GM10266 (cell line): Measurements from ENCODE around the gene CLP1.

Source experiments
- DNase-seq: peaks from one replicate; pipeline ENCODE4 v3.0.0; 2012; ENCODE audit errors: extremely low spot score
- CTCF ChIP-seq: IDR thresholded peaks from 2 replicates; pipeline ENCODE4 v1.5.1; 2012; ENCODE audit warnings: mild to moderate bottlenecking, low read depth; ENCODE audit not compliant: control insufficient read depth, insufficient read depth; ENCODE audit errors: missing control alignments

CLP1 gene

GRCh38 chr11:57634311-57634710, 23.3 kb upstream of the CLP1 start:
- TF ChIP-seq CTCF = no peak
- DNase-seq = no peak

GRCh38 chr11:57635246-57635645, 22.3 kb upstream of the CLP1 start:
- no peak for TF ChIP-seq CTCF
- no peak for DNase-seq

- TF ChIP-seq CTCF = no peak
- DNase-seq = no peak
Measured at GRCh38 chr11:57637626-57638004, 19.9 kb upstream of the CLP1 start.

GRCh38 chr11:57638005-57638781, 19.4 kb upstream of the CLP1 start:
- peak; percentile 64 for DNase-seq
- no peak for TF ChIP-seq CTCF

- TF ChIP-seq CTCF = peak; percentile 16
- peak; percentile 45 for DNase-seq
Measured at GRCh38 chr11:57638811-57639320, 18.7 kb upstream of the CLP1 start.

GRCh38 chr11:57639321-57640067, 18.1 kb upstream of the CLP1 start:
- TF ChIP-seq CTCF = no peak
- no peak for DNase-seq
